CD4-positive, alpha-beta T cell treated with Interferon gamma for 1 hour (primary cell): ENCODE results near the gene SHMT2.

Experiments used
- DNase-seq: peaks from one replicate; pipeline ENCODE4 v3.0.0-alpha.2; 2020

The SHMT2 gene

DNA sequence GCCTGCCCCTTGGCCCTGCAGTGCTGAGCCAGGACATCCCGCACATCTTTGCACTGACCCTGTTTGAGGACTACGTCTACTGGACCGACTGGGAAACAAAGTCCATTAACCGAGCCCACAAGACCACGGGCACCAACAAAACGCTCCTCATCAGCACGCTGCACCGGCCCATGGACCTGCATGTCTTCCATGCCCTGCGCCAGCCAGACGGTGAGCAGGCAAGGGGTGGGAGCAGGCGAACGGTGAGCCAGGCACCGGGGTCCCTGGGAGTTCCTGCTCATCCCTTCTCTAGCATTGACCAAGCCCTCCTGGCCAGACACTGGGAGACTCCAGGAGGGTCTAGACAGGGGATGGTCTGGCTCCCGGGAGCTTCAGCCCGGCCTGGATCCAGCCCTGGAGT lies 30.3 kb upstream of the SHMT2 start:
- no peak for DNase-seq

DNA sequence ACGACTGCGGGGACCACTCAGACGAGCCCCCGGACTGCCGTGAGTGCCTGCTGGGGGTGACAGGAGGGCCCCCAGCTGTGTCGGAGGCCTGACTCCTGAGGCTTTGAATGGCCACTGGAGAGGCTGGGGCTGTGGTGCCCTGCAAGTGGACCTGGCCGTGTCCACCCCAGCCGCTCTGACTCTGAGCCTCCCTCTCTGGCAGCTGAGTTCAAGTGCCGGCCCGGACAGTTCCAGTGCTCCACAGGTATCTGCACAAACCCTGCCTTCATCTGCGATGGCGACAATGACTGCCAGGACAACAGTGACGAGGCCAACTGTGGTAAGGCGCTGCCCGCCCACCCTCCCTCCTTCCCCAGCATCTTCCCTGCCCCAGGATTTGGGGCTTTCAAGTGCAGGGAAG lies 29.0 kb upstream of the SHMT2 start:
- DNase-seq = no peak

DNA sequence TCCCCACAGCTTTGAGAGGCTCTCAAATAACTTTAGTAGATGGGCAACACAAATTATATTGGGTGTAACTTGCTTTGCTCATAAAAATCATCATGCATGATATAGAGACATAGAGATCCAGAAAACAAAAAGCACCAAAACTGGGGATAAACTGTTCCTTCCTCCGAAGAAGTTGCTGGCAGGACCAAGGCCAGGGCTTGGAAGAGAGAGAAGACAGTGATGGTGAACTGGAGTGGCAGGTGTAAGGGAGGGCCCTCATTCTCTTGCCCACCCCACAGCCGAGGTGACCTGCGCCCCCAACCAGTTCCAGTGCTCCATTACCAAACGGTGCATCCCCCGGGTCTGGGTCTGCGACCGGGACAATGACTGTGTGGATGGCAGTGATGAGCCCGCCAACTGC lies 28.3 kb upstream of the SHMT2 start:
- DNase-seq = no peak

DNA sequence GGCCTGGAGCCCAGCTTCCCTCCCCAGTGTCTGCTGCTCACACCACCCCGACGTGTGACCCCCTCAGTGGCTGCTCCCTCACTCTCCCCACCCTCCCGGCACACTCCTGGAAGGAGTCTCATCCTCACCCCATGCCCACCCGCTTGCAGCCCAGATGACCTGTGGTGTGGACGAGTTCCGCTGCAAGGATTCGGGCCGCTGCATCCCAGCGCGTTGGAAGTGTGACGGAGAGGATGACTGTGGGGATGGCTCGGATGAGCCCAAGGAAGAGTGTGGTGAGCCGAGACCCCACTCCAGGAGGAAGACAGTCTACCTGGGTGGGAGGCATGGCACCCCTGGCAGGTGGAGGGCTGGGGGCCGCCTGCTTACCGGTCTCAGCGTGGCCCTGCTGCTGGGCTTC lies 27.9 kb upstream of the SHMT2 start:
- DNase-seq = no peak

DNA sequence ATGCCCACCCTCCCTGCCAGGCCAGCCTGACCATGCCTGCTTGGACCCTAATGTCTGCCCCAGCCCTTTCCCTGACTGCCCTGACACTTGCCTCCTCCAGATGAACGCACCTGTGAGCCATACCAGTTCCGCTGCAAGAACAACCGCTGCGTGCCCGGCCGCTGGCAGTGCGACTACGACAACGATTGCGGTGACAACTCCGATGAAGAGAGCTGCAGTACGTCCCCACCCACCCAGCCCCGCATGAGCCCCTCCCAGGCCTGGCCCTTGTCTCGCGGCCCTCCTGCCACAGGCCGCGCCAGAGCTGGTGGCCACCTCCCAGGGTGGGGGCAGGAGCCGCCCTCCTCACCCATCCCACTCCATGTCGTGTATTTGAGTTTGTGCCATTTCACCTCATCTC lies 27.2 kb upstream of the SHMT2 start:
- DNase-seq = no peak

DNA sequence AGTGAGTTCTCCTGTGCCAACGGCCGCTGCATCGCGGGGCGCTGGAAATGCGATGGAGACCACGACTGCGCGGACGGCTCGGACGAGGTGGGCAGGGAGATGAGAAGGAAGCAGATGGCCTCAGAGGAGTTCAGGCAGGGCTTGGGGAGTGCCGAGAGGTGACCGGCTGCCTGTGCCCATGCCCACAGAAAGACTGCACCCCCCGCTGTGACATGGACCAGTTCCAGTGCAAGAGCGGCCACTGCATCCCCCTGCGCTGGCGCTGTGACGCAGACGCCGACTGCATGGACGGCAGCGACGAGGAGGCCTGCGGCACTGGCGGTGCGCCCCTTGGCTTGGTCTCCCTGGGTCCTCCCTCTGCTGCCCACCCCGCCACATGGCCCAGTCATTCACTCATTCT lies 26.3 kb upstream of the SHMT2 start:
- no peak for DNase-seq

DNA sequence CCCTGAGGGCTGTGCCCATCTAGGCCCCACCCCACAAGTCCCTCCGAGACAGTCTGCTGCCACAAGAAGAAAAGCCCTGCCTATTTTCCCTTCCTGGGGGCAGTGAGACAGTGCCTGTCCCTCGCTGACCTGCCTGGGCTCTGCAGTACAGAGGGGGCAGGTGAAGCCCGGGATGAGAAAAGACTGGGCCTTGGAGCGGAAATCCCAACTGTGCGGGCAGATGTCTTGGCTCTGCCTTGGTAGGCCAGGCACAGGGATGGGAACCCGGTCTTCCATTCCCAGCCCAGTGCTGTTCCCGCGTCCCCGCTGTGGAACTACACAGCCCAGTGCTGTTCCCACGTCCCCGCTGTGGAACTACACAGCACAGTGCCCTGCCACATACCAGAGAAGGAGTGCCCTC lies 25.7 kb upstream of the SHMT2 start:
- no peak for DNase-seq

DNA sequence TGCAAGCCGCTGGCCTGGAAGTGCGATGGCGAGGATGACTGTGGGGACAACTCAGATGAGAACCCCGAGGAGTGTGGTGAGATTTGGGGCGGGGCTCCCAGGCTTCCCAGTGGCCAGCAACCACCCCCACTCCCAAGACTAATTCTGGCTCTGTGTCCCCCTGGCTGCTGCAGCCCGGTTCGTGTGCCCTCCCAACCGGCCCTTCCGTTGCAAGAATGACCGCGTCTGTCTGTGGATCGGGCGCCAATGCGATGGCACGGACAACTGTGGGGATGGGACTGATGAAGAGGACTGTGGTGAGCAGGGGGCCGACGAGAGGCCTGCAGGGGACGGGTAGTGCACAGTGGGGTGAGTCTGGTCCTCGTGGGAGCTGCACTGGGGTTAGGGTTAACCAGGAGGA lies 25.1 kb upstream of the SHMT2 start:
- DNase-seq = no peak

DNA sequence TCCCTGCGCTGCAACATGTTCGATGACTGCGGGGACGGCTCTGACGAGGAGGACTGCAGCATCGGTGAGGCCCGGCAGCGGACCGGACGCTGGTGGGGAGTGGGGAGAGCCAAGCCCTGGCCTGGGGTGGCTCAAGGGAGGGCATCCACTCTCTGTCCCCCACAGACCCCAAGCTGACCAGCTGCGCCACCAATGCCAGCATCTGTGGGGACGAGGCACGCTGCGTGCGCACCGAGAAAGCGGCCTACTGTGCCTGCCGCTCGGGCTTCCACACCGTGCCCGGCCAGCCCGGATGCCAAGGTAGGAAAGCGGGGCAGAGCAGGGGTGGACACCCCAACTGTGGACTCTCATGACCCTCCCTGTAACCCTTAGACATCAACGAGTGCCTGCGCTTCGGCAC lies 24.3 kb upstream of the SHMT2 start:
- DNase-seq = no peak

DNA sequence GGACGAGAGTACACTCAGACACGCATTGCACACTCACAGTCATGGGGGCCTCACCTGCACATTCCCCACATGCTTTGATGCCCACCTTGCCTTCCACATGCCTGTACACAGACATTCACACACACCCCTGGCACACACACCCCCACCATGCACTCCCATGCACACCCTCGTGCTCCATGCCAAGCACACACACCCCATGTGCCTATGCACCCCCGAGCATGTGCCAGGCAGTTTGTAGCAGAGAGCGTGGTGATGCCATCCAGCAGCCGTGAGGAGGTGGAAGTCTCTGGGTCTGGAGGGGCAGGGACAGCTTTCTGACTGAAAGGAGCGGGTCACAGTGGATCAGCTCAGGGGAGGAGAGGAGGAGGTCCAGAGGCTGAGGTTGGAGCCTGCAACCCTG lies 23.6 kb upstream of the SHMT2 start:
- DNase-seq = no peak

DNA sequence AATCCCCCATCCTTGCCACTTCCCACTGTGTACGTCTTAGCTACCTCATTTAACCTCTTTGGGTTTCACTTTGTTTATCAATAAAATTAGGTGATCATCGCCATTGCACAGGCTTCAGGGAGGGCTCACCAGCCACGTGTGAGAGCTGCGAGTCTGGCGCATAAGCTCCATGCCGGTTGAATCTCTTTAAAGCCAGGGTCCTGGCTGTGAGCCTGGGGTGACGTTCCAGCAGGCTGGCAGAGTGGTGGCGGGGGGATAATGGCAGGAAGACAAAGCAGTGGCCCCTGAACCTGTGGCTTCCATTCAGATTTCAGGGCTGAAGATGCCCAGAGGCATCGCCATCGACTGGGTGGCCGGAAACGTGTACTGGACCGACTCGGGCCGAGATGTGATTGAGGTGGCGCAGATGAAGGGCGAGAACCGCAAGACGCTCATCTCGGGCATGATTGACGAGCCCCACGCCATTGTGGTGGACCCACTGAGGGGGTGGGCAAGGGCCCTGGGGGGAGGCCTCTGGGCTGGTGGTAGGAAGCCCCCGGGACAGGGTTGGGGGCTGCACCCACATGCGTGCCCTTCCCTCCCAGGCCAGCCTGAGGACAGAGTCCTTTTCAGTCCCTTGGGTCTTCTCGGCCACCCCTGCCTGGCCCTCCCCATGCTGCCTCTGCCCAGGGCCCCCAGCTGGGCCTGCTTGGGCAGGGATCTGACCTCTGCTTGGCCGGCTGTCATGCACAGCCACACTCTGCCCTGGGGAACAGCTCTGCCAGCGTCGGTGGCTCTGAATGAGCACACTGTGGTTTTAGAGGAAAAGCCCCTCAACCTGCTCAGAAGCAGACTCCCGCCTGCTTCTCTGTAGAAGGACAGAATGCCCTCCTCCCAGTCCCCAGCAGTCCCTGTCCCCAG lies 21.5 kb upstream of the SHMT2 start:
- DNase-seq = no peak

DNA sequence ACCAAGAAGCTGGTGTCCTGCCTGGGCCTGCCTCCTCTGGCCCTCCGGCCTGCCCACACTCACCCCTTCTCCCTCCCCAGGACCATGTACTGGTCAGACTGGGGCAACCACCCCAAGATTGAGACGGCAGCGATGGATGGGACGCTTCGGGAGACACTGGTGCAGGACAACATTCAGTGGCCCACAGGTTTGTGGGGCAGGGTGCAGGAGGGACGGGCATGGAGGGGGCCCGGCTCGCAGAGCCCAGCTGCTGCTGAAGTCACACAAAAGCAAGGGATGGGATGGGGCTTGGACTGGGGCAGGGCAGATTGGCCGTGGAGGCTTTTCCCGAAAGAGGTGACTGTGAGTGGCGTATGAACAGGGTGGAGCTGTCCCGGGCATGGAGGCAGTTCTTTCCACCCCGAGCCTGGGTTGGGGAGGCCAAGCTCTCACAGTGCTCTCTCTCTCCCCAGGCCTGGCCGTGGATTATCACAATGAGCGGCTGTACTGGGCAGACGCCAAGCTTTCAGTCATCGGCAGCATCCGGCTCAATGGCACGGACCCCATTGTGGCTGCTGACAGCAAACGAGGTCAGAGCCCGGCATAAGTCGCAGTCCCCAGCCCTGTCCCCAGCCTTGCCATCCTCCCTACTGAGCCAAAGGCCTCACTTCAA lies 20.8 kb upstream of the SHMT2 start:
- DNase-seq = no peak

DNA sequence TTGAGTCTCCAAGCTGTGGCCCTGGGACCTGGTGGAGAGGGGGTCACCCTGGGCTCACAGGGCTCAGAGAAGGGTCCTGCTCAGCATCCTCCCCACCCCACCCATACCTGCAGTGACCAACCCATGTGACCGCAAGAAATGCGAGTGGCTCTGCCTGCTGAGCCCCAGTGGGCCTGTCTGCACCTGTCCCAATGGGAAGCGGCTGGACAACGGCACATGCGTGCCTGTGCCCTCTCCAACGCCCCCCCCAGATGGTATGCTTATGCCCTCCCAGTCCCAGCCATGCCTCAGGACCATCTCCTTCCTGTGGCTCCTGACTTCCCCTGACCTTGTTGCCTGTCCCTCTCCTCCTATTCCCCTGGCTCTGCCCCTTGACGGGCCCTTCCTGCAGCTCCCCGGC lies 19.6 kb upstream of the SHMT2 start:
- no peak for DNase-seq

DNA sequence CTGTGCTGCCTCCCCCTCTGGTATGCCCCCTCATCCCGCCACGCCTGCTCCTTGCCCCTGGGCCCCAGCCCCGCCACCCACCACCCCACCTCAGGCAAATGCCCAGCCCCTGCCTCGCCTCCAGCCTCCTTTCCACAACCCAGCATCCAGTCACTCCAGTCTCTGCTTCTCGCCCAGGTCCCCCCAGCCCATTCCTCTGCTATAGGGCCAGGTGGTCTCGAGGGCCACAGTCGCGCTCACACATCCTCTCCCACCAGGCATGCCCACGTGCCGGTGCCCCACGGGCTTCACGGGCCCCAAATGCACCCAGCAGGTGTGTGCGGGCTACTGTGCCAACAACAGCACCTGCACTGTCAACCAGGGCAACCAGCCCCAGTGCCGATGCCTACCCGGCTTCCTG lies 19.1 kb upstream of the SHMT2 start:
- DNase-seq = no peak

DNA sequence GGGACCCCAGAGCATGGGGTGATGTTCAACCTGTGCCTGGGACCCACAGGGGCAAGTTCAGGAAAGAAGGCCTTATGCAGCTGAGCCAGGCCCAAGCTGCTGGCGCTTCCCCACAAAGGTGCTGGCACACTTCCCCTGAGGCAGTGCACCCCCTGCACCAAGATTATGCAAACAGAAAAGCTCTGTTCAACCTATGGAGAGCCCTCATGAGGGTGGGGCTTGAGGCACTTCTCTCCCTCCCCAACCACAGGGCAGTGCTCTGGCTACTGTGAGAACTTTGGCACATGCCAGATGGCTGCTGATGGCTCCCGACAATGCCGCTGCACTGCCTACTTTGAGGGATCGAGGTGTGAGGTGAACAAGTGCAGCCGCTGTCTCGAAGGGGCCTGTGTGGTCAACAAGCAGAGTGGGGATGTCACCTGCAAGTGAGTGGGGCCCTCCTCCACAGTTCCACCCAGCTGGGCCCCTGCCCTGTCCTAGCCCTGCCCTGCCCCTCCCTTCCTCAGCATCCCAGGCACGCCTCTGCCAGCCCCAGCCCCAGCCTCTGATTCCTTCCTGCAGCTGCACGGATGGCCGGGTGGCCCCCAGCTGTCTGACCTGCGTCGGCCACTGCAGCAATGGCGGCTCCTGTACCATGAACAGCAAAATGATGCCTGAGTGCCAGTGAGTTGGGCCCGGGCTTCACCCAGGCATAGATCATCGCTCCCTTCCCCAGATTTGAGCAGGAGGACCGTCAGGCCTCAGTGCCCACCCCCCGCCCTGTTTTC lies 18.4 kb upstream of the SHMT2 start:
- no peak for DNase-seq

DNA sequence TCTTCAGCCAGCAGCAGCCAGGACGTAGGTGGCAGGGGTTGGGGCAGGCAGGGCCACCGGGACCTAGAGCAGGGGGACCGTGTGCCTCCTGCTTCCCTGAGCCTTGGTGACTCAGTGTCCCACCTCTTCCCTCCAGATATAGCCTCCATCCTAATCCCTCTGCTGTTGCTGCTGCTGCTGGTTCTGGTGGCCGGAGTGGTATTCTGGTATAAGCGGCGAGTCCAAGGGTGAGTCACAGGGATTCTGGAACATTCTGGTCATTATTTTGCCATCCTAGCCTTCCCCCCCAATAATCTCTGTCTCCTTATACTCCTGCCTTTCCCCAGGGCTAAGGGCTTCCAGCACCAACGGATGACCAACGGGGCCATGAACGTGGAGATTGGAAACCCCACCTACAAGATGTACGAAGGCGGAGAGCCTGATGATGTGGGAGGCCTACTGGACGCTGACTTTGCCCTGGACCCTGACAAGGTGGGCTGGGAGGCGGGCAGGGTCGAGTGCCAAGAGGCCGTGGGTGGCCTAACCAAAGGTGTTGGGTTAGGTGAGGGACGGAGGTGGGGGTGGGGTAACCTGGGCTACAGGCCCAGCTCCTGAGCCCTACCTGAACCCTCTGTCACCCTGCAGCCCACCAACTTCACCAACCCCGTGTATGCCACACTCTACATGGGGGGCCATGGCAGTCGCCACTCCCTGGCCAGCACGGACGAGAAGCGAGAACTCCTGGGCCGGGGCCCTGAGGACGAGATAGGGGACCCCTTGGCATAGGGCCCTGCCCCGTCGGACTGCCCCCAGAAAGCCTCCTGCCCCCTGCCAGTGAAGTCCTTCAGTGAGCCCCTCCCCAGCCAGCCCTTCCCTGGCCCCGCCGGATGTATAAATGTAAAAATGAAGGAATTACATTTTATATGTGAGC lies 17.5 kb upstream of the SHMT2 start:
- DNase-seq = no peak

DNA sequence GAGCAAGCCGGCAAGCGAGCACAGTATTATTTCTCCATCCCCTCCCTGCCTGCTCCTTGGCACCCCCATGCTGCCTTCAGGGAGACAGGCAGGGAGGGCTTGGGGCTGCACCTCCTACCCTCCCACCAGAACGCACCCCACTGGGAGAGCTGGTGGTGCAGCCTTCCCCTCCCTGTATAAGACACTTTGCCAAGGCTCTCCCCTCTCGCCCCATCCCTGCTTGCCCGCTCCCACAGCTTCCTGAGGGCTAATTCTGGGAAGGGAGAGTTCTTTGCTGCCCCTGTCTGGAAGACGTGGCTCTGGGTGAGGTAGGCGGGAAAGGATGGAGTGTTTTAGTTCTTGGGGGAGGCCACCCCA lies 16.8 kb upstream of the SHMT2 start:
- DNase-seq = no peak

DNA sequence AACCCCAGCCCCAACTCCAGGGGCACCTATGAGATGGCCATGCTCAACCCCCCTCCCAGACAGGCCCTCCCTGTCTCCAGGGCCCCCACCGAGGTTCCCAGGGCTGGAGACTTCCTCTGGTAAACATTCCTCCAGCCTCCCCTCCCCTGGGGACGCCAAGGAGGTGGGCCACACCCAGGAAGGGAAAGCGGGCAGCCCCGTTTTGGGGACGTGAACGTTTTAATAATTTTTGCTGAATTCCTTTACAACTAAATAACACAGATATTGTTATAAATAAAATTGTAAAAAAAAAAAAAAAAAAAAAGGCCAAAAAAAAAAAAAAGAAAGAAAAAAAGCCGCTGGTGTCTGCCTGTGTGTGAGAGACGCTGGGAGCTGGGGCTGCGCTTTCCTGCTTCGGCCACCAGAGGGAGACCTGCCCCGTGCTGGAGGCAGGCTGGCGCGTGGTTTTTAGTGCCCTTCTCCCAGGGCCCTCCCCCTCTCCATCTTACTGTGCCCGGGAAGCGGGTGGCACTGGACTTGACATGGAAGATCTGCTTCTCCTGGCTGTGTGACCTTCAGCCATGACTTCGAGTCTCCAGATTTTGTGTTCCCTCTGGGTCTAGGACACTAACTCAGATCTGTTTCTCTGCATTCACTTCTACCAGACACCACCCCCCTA lies 16.3 kb upstream of the SHMT2 start:
- peak; percentile 84 for DNase-seq

DNA sequence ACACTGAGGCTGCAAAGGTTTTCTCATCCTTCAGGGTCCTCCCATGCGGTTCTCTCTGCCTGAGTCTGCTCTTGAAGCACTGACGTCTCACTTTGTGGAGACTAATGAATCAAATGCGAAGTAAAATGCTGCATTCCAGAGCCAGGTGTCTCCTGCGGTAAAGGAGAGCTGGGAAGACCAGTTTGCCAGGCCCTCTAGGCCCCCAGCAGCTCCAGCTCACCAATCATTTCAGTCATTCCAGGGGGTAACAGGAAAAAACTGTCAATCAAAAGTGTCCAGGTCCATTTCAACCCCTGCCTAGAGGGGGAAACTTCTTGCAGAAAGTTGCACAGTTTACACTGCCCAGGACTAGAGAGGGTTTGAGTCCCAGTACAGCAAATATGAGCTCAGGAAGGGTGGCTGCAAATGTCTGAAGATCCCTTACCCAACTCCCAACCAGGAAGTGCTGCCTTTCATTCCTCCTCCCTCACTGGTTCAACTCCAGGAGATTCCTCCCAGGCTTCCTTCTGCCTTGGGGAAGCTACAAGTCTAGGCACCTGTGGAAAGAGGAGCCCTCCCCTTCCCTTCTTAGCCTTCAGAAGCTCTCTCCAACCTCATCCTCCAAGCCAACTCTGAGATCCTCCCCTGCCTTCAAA lies 15.6 kb upstream of the SHMT2 start:
- DNase-seq = no peak

DNA sequence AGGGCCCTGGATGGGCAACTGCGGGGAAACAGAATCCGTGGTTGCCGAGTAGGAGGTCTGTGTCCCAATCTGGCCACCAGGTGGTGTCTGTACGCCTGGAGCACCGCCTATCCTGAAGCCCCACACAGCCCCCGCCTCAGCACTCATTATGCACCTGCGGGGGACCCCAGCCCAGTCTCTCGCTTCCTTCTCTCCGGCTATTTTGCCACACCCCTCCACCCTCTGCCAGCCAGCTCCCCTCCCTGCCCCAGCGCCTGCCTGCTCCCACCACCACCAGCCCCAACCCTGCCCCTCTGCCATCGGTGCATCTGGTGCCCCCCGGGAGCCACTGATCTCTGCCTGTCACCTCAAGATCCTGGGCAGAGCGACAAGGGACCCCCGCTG lies 15.1 kb upstream of the SHMT2 start:
- peak; percentile 65 for DNase-seq

DNA sequence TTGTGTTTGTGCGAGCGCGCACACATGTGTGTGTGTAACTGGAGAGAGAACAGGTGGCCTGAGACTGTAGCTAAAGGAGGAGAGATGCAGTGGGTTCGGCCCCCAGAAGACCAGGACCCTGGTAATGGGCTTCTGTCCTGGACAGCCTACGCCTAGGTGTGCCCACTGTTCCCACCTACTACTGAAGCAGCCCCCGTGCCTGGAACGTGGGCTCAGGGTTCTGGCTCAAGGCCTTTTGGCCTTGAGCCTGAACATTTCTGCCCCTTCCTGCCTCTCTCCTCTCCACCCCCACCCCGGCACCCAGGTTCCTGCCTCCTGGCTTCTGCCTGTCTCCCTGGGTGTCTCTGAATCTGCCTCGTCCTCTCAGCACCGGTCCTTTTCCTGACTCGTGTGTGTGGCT lies 14.4 kb upstream of the SHMT2 start:
- DNase-seq = no peak

DNA sequence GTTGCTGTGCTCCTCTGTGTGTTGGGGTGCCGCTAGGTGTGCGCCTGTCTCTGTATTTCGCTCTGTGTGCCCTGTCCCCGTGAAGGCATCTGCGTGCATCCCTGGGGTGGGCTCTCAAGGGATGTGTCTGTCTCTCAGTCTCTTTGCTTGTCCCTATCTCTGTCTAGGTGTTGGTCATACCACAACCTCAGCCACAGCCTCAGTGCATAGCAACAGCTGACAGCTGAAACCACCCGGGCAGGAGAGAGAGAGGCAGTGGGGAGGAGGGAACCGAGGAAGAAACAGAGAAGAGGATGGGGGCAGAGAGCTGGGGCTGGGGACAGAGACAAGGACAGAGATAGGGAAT lies 13.9 kb upstream of the SHMT2 start:
- peak; percentile 60 for DNase-seq
